ENCODE results near the gene PDGFC. TPM values are rescaled to one million over a fixed set of nuclear protein-coding genes. Genes with fewer than 3 reads are reported as not detected.

Gene PDGFC
- total RNA-seq, 1 experiment from 2014 or later = 9.8 TPM

- ChIA-PET POLR2A (no interaction called here), CTCF (no interaction called here), RAD21 (ENCODE audit: low non-redundant PET in 1 of 2, low total read pairs in 2 of 2, uncharacterized antibody in 2 of 2, unreplicated experiment in 2 of 2) (no interaction called here)
- BruUV-seq (replicated peaks) = no TSS peak
- no peak overlapping the region for H3K4me3 ChIP-seq (replicated peaks in 1 of 2; ENCODE audit: low read depth in 1 of 2, low read length in 2 of 2)
- no peaks in the 10 kb centered on the region for H3K9me2 ChIP-seq (ENCODE audit: insufficient read depth)
- no peaks in the 10 kb centered on the region for H3K27me3 ChIP-seq (ENCODE audit: insufficient read depth, low read length)
- H3K36me3 ChIP-seq (ENCODE audit: control insufficient read depth in 1 of 2, insufficient read depth in 2 of 2, low read length in 2 of 2) = no peaks in the 10 kb centered on the region
- H3K9me3 ChIP-seq (ENCODE audit: control insufficient read depth in 1 of 2, insufficient read depth in 1 of 2, low read depth in 1 of 2, low read length in 2 of 2) = no peaks in the 10 kb centered on the region
- intact Hi-C loops (cut with micrococcal nuclease) = no loop called here
- TF ChIP-seq MAX (IDR thresholded peaks at IDR 0.05) = no peak
- TF ChIP-seq, protein P1, sequence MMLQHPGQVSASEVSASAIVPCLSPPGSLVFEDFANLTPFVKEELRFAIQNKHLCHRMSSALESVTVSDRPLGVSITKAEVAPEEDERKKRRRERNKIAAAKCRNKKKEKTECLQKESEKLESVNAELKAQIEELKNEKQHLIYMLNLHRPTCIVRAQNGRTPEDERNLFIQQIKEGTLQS (IDR thresholded peaks at IDR 0.05) = no peak
- no peak for TF ChIP-seq REST (IDR thresholded peaks at IDR 0.05; ENCODE audit: low read depth)
- no peak for TF ChIP-seq CEBPB (IDR thresholded peaks at IDR 0.05; ENCODE audit: low read depth)
- no peak for TF ChIP-seq FOSL1 (IDR thresholded peaks at IDR 0.05; ENCODE audit: low read depth)
- TF ChIP-seq RAD21 (IDR thresholded peaks at IDR 0.05; ENCODE audit: low read depth) = no peak
- TF ChIP-seq ZNF274 (IDR thresholded peaks at IDR 0.05; ENCODE audit: low read depth, low read length) = no peak
- TF ChIP-seq, protein P2, sequence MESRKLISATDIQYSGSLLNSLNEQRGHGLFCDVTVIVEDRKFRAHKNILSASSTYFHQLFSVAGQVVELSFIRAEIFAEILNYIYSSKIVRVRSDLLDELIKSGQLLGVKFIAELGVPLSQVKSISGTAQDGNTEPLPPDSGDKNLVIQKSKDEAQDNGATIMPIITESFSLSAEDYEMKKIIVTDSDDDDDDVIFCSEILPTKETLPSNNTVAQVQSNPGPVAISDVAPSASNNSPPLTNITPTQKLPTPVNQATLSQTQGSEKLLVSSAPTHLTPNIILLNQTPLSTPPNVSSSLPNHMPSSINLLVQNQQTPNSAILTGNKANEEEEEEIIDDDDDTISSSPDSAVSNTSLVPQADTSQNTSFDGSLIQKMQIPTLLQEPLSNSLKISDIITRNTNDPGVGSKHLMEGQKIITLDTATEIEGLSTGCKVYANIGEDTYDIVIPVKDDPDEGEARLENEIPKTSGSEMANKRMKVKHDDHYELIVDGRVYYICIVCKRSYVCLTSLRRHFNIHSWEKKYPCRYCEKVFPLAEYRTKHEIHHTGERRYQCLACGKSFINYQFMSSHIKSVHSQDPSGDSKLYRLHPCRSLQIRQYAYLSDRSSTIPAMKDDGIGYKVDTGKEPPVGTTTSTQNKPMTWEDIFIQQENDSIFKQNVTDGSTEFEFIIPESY (IDR thresholded peaks at IDR 0.05; ENCODE audit: extremely low read depth, insufficient replicate concordance, low read length) = no peak
- no peak for TF ChIP-seq EZH2phosphoT487 (IDR thresholded peaks at IDR 0.05; ENCODE audit: borderline replicate concordance)
- TF ChIP-seq POLR2A (IDR thresholded peaks at IDR 0.05; ENCODE audit: borderline replicate concordance, extremely low read depth, insufficient read depth, insufficient read length) = no peak
- H3K4me2 ChIP-seq (ENCODE audit: low read length) = no peak overlapping the region
- DNase-seq (ENCODE audit: low read depth, low spot score) (no peak), ATAC-seq (no peak)
- no peak overlapping the region for H3K27ac ChIP-seq (ENCODE audit: low read depth, low read length)
- no peak overlapping the region for H2AFZ ChIP-seq (ENCODE audit: low read depth, low read length, poor library complexity, severe bottlenecking)
- no peaks in the 10 kb centered on the region for H4K20me1 ChIP-seq (ENCODE audit: insufficient read depth)
- peaks cover 0 to 2% of the 10 kb centered on the region in 2 experiments; a peak in 2 of 4 replicates for H3K4me1 ChIP-seq (ENCODE audit: control insufficient read depth in 1 of 2, insufficient read depth in 2 of 2, low read length in 2 of 2)
- H3K9ac ChIP-seq (ENCODE audit: low read length) = no peak overlapping the region
- no peaks in the 10 kb centered on the region; the same call in 1 of the 2 replicates for H3K79me2 ChIP-seq (ENCODE audit: insufficient read depth, low read length)
Observed at GRCh38 chr4:156939139-156939538, 32.5 kb downstream of the PDGFC start.
